ENCODE data around the gene SCN2B.

DNA sequence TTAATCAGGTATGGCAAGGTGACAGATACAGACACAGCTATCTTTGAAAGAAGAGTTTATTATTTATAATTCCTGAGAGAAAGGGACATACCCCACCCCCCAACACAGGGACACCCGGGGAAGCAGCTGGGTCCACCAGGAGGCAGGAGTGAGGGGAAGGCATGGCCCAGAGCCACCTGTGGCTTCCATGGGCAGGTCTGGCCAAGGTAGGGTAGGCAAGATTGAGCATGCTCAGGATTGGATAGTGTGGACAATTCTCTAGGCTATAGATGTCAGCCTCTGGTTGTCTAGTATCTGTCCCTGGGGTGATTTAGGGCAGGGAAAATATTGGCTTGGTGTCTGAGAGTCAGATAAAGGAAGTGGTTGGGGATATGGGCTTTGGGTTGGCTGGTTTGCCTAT lies 62.2 kb downstream of the SCN2B start:
- TF ChIP-seq, protein P1, sequence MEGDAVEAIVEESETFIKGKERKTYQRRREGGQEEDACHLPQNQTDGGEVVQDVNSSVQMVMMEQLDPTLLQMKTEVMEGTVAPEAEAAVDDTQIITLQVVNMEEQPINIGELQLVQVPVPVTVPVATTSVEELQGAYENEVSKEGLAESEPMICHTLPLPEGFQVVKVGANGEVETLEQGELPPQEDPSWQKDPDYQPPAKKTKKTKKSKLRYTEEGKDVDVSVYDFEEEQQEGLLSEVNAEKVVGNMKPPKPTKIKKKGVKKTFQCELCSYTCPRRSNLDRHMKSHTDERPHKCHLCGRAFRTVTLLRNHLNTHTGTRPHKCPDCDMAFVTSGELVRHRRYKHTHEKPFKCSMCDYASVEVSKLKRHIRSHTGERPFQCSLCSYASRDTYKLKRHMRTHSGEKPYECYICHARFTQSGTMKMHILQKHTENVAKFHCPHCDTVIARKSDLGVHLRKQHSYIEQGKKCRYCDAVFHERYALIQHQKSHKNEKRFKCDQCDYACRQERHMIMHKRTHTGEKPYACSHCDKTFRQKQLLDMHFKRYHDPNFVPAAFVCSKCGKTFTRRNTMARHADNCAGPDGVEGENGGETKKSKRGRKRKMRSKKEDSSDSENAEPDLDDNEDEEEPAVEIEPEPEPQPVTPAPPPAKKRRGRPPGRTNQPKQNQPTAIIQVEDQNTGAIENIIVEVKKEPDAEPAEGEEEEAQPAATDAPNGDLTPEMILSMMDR (conservative IDR thresholded peaks at IDR 0.05; ENCODE audit: low read depth, low read length) = no peak
- no peak for TF ChIP-seq EZH2 (IDR thresholded peaks at IDR 0.05; ENCODE audit: borderline replicate concordance, low read depth, low read length, poor library complexity, severe bottlenecking)

Data from A673 (cell line).